Skeletal muscle tissue (tissue), 4 donors: ENCODE measurements around the gene SKIDA1. TPM values are rescaled to one million over a fixed set of nuclear protein-coding genes. Genes with fewer than 3 reads are reported as not detected.

ENCODE experiments used
- H3K27ac ChIP-seq: one replicate; pipeline ENCODE4 v1.7.0; 2013; ENCODE audit warnings: mild to moderate bottlenecking, low read depth, low read length, inconsistent platforms
- H3K27me3 ChIP-seq, 3 donors: one replicate each; pipeline ENCODE4 v1.7.0; 2013; ENCODE audit warnings: low read length in 3 of 3; ENCODE audit not compliant: control insufficient read depth in 3 of 3, insufficient read depth in 3 of 3
- H3K36me3 ChIP-seq, 3 donors: one replicate each; pipeline ENCODE4 v1.7.0; 2013; ENCODE audit warnings: low read length in 3 of 3; ENCODE audit not compliant: control insufficient read depth in 3 of 3, insufficient read depth in 3 of 3
- H3K4me1 ChIP-seq, 3 donors: one replicate each; pipeline ENCODE4 v1.7.0; 2013; ENCODE audit warnings: low read length in 3 of 3, mild to moderate bottlenecking in 3 of 3; ENCODE audit not compliant: control insufficient read depth in 3 of 3, insufficient read depth in 3 of 3
- H3K4me3 ChIP-seq, 3 donors: one replicate each; pipeline ENCODE4 v1.7.0; 2013; ENCODE audit warnings: low read length in 3 of 3
- H3K9ac ChIP-seq, 3 donors: one replicate each; pipeline ENCODE4 v1.7.0; 2013; ENCODE audit warnings: low read length in 3 of 3, mild to moderate bottlenecking in 3 of 3, moderate library complexity in 2 of 3, low read depth in 1 of 3
- H3K9me3 ChIP-seq, 3 donors: one replicate each; pipeline ENCODE4 v1.7.0; 2013; ENCODE audit warnings: low read length in 3 of 3; ENCODE audit not compliant: control insufficient read depth in 3 of 3
- total RNA-seq: library from RNA; depleted of rRNA; stranded (reverse); fragments of >200 nt; gene quantifications from one replicate; pipeline ENCODE4 v1.2.3, GENCODE V29; 2014
- donor health status: Osteomylitis.

The SKIDA1 gene
- total RNA-seq, 1 donor from 2014 or later, result 2.1 TPM

DNA sequence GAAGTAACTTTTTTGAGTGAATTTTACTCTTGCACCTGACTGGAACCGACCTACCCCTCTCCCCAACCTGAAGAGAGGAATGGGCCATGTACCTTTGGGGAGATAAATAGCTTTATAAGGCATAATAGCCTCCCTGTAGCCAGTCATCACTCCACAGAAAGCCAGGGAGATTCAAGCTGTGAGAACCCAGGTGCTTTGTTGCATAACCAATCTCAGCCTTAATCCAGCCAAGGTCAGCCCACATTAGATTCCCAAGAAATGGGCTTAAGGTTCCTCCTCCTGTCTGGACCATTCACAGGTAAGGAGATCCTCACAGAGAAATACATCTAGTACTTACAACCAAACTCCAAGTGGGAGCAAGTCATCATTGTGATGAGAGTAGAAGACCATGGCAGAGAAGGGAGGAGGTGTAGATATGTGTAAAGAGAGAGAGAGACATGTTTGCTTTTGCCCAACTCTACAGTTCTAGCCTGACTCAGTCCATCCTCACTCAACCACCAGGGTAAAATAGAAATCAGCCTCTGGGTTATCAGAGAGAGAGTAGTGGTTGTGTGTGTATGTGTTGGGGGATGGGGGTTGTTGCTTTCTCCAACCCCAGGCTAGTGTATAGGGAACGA, 23.6 kb downstream of the SKIDA1 start:
- H3K4me3 ChIP-seq, result no peak overlapping the region
- H3K9ac ChIP-seq, result no peak overlapping the region
- no peak overlapping the region for H3K27ac ChIP-seq
- peaks cover 6 to 13% (median 7%) of the 10 kb centered on the region in 3 donors for H3K4me1 ChIP-seq
- H3K36me3 ChIP-seq, result no peaks in the 10 kb centered on the region
- peaks cover 4 to 33% (median 6%) of the 10 kb centered on the region in 3 donors for H3K27me3 ChIP-seq
- no peaks in the 10 kb centered on the region for H3K9me3 ChIP-seq

DNA sequence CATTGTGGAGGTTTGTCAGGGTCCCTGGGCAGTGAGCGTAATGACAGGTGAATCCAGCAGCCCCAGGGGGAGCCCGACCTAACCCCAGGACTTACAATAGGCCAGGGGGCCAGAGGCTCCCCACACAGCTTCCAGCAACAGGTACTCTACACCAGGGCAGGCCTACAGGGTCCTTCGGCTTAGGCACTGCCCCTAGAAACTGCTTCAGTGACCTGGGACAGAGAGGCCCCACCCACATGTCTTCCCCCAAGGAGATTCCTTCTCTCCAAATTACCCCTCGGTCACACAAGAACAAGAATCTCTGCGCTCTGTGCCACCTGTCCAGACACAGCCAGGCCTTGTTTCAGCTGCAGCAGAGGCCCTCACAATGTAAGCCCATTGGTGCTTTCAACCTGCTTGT, 24.4 kb downstream of the SKIDA1 start:
- H3K4me1 ChIP-seq, result peaks cover 6 to 21% (median 10%) of the 10 kb centered on the region in 3 donors
- H3K9ac ChIP-seq, result no peak overlapping the region
- no peak overlapping the region for H3K27ac ChIP-seq
- H3K27me3 ChIP-seq, result peaks cover 4 to 35% (median 6%) of the 10 kb centered on the region in 3 donors
- H3K36me3 ChIP-seq, result no peaks in the 10 kb centered on the region
- no peak overlapping the region for H3K4me3 ChIP-seq
- H3K9me3 ChIP-seq, result no peaks in the 10 kb centered on the region

GRCh38 chr10:21500578-21500910, 24.9 kb downstream of the SKIDA1 start:
- peaks cover 4 to 35% (median 6%) of the 10 kb centered on the region in 3 donors for H3K27me3 ChIP-seq
- no peaks in the 10 kb centered on the region for H3K36me3 ChIP-seq
- H3K9me3 ChIP-seq, result no peaks in the 10 kb centered on the region
- H3K9ac ChIP-seq, result peak overlapping the region in 1 of 3 donors; percentile 54
- peak overlapping the region; percentile 29 to 49 (median 45) for H3K4me3 ChIP-seq
- H3K4me1 ChIP-seq, result peaks cover 8 to 26% (median 13%) of the 10 kb centered on the region in 3 donors
- H3K27ac ChIP-seq, result no peak overlapping the region

DNA sequence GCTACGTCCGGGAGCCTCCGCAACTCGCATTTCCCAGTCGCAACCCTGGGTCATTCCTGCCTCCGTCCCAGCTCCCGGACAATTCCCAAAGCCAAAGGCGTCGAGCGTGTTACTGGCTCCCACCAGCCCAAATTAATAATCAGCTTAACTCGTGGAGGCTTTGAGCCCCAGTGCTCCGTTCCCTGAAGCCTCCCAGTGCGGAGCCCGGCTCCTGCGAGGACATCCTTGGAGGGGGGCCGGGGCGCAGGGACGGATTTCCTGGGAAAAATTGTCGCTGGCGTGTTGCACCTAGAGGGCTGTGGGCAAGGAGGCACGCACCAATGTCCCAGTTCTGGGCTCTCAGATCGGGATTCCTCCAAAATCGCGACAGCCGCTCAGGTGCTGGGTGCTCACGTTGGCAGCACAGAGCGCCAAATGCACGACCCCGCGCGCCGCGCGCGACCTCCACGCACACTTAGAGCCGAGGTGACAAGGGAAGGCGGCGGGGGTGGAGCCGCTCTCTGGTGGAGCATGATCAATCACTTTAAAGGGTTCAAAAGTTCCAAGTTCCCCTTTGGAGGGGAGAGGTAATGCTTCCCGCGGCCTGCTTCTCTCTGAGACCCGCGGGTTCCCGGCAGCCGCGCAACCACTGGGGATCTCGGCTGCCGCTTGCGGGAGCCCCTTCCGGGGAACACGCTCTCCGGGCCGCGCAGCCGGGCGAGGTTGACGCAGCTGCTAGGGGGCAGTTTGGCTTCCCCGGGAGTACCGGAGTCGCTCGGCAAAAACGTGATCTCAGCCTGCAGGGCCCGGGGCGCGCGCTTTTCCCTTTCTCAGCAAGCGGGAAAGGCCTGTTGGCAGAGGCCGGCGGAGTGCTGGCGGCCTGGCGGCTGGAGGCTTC, 25.5 kb downstream of the SKIDA1 start:
- peak overlapping the region in 1 of 3 donors; percentile 54 for H3K9ac ChIP-seq
- H3K27ac ChIP-seq, result no peak overlapping the region
- peak overlapping the region; percentile 45 to 56 (median 49) for H3K4me3 ChIP-seq

DNA sequence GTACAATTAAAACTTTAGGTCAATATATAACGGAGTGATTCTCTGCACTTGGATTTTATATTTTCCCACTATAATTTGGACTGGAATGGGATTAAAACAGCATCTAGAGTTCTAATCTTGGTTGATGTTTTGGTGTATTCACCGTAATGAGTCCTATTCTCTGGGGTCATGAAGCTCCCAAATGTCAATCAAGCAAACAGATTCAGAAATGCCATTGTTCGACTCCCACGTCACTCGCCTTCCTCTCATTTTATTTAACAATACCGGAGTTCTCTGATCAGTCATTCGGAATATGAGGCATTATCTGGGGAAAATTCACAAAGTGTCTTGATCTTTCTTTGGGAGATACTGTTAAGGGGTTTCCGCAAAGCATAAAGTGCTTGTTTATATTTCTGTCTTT, 26.5 kb downstream of the SKIDA1 start:
- peaks cover 16 to 35% (median 24%) of the 10 kb centered on the region in 3 donors for H3K4me1 ChIP-seq
- H3K4me3 ChIP-seq, result no peak overlapping the region
- H3K9me3 ChIP-seq, result no peaks in the 10 kb centered on the region
- H3K27ac ChIP-seq, result no peak overlapping the region
- H3K9ac ChIP-seq, result no peak overlapping the region
- no peaks in the 10 kb centered on the region for H3K36me3 ChIP-seq
- peaks cover 4 to 48% (median 6%) of the 10 kb centered on the region in 3 donors for H3K27me3 ChIP-seq

More for the DNA sequence above, 25.5 kb downstream of the SKIDA1 start:
- Histone ChIP-seq H3K9me3 (no peaks in the 10 kb centered on the region), H3K4me1 (peaks cover 14 to 32% (median 18%) of the 10 kb centered on the region in 3 donors), H3K27me3 (peaks cover 4 to 39% (median 6%) of the 10 kb centered on the region in 3 donors), H3K36me3 (no peaks in the 10 kb centered on the region)

DNA sequence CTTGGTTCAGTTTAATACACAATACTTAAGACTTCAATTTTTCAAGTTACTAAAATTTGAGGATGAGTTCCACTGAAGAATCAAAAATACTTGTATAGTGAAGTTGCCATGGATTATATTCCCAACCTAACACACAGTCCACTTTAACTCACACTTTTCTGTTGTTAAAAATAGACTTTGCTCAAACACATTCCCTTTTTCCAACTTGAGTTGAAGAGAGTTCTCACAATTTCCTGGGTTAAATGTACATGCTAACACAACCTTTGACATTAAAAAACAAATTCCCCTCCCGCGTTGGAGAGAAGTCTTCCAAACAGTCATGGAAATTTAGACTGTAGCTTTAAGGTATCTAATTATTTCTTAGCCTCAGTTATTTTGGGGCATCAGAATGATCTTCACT, 27.1 kb downstream of the SKIDA1 start:
- no peaks in the 10 kb centered on the region for H3K36me3 ChIP-seq
- H3K4me1 ChIP-seq, result peaks cover 16 to 35% (median 24%) of the 10 kb centered on the region in 3 donors
- no peak overlapping the region for H3K4me3 ChIP-seq
- no peak overlapping the region for H3K27ac ChIP-seq
- no peaks in the 10 kb centered on the region for H3K9me3 ChIP-seq
- peaks cover 4 to 50% (median 6%) of the 10 kb centered on the region in 3 donors for H3K27me3 ChIP-seq
- H3K9ac ChIP-seq, result no peak overlapping the region

DNA sequence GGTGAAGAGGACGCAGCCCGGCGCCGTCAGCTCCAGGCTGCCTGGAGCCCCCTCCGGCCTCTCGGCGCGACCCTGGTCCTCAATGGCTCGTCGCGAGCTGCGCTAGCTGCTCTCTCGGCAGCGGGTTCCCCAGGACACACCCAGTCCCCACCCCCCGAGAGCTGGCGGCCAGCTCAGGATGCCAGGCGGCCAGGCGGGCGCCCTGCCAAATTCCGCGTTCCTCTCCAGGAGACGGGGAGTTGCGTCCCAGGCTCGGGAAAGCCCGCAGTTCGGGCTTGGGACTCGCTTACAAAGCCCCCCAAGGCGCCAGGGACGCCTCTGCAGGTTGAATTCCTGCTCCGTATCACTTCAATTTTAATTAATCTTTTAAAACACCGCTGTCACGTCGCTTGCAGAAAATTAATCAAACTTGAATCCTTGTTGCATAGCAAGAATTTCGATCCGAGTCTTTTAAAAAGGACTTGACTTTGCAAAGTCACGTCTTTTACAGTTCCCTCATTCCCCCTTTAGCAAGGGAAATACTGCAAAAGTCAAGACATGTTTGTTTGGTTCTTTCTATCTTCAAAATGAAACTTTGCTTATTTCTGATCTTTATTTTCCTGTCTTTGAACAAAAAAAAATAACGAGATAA, 28.2 kb downstream of the SKIDA1 start:
- H3K9me3 ChIP-seq, result no peaks in the 10 kb centered on the region
- peaks cover 4 to 50% (median 6%) of the 10 kb centered on the region in 3 donors for H3K27me3 ChIP-seq
- H3K9ac ChIP-seq, result peak overlapping the region in 2 of 3 donors; percentile 53 to 68
- peaks cover 16 to 35% (median 24%) of the 10 kb centered on the region in 3 donors for H3K4me1 ChIP-seq
- H3K27ac ChIP-seq, result no peak overlapping the region
- peak overlapping the region; percentile 85 to 92 (median 90) for H3K4me3 ChIP-seq
- H3K36me3 ChIP-seq, result no peaks in the 10 kb centered on the region

GRCh38 chr10:21496343-21497176, 28.9 kb downstream of the SKIDA1 start:
- H3K27me3 ChIP-seq, result peaks cover 4 to 50% (median 6%) of the 10 kb centered on the region in 3 donors
- H3K27ac ChIP-seq, result no peak overlapping the region
- H3K4me3 ChIP-seq, result peak overlapping the region; percentile 85 to 92 (median 90)
- peaks cover 16 to 35% (median 24%) of the 10 kb centered on the region in 3 donors for H3K4me1 ChIP-seq
- peak overlapping the region; percentile 51 to 68 (median 53) for H3K9ac ChIP-seq
- no peaks in the 10 kb centered on the region for H3K36me3 ChIP-seq
- no peaks in the 10 kb centered on the region for H3K9me3 ChIP-seq

GRCh38 chr10:21495752-21496342, 29.6 kb downstream of the SKIDA1 start:
- Histone ChIP-seq H3K4me1 (peaks cover 16 to 35% (median 23%) of the 10 kb centered on the region in 3 donors), H3K36me3 (no peaks in the 10 kb centered on the region), H3K9ac (peak overlapping the region; percentile 68 to 72 (median 72)), H3K27ac (peak overlapping the region; percentile 18), H3K9me3 (no peaks in the 10 kb centered on the region), H3K4me3 (peak overlapping the region; percentile 85 to 92 (median 90)), H3K27me3 (peaks cover 4 to 44% (median 6%) of the 10 kb centered on the region in 3 donors)
